ENCODE measurements around the gene JMJD8. TPM values are rescaled to one million over a fixed set of nuclear protein-coding genes. Genes with fewer than 3 reads are reported as not detected.

The JMJD8 gene
- total RNA-seq, 1 donor from 2014 or later = 62.9 TPM

- no peak for TF ChIP-seq POLR2AphosphoS5 (IDR thresholded peaks at IDR 0.05; ENCODE audit: insufficient read depth in 1 of 2, low read depth in 1 of 2)
- no peak for TF ChIP-seq POLR2A (IDR thresholded peaks at IDR 0.05)
- no peak for TF ChIP-seq CTCF (IDR thresholded peaks at IDR 0.05)
- DNase-seq (ENCODE audit: extremely low spot score in 2 of 2) = no peak
- Histone ChIP-seq H3K4me1 (peaks cover 45% of the 10 kb centered on the region), H3K4me3 (peak overlapping the region in 1 of 2 donors; percentile 96), H3K27me3 (no peaks in the 10 kb centered on the region), H3K36me3 (no peaks in the 10 kb centered on the region), H3K27ac (no peak overlapping the region), H3K9me3 (no peaks in the 10 kb centered on the region)
- intact Hi-C loops (cut with DNase I) = no loop called here
Observed at GRCh38 chr16:638034-638543, 46.0 kb downstream of the JMJD8 start.

GRCh38 chr16:637081-638018 lies 46.8 kb downstream of the JMJD8 start:
- no peaks in the 10 kb centered on the region for H3K9me3 ChIP-seq
- no peaks in the 10 kb centered on the region for H3K27me3 ChIP-seq
- H3K27ac ChIP-seq = peak overlapping the region; percentile 99
- H3K4me3 ChIP-seq = peak overlapping the region; percentile 69 to 96
- TF ChIP-seq POLR2A (IDR thresholded peaks at IDR 0.05) = no peak
- peak in 1 of 3 experiments; percentile 1 for TF ChIP-seq CTCF (IDR thresholded peaks at IDR 0.05)
- peaks cover 38% of the 10 kb centered on the region for H3K4me1 ChIP-seq
- intact Hi-C loops (cut with DNase I) = no loop called here
- no peaks in the 10 kb centered on the region for H3K36me3 ChIP-seq
- no peak for DNase-seq (ENCODE audit: extremely low spot score in 2 of 2)

DNA sequence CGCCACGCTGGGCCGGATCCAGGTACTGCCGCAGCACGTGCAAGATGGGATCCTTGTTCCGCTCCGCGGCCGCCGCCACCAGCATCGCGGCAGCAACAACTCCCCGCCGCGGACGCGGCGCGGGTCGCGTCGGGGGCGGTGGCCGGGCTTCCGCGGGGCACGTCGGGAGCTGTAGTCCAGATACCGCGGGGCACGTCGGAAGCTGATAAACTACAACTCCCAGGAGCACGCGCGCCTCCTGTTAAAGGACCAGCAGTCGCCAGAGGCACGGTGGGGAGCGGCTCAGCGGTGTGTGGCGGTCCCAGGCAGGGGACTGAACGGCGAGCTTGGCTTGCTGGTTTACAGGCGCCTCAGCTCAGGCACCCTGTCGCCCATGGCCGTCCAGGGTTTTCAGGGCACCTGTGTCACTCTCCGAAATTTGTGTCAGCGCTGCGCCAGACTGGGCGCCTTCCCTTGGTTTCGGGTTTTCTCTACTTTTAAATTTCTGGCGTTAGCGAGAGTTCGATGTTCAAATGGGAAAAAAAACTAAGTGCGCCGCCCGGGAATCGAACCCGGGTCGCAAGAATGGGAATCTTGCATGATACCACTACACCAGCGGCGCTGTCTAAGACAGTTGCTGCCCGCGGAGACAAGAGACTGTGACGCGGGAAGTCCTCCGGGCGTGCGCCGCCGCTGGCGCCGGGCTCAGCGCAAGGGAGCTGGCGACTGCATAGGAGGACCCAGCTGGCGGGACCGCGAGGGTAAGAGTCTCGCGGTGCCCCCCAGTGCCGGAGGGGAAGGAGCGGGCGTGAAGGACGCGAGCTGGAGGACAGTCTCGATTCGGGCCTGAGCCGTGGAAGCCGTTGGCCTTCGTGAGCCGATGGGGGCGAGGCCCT lies 47.7 kb downstream of the JMJD8 start, which contains the start of gene METTL26:
TSS of gene METTL26 (minus strand) at position 100 of the 875 bp plus-strand sequence. CDS start at position 85, 15 bp downstream.
- Histone ChIP-seq H3K9me3 (no peaks in the 10 kb centered on the region), H3K4me1 (peaks cover 37% of the 10 kb centered on the region), H3K4me3 (peak within 1 kb of the TSS; percentile 69 to 96), H3K27ac (peak within 1 kb of the TSS; percentile 99), H3K36me3 (no peaks in the 10 kb centered on the region), H3K27me3 (no peaks in the 10 kb centered on the region)
- peak in 1 of 2 donors; percentile 97 for DNase-seq (ENCODE audit: extremely low spot score in 2 of 2)
- TF ChIP-seq POLR2AphosphoS5 (IDR thresholded peaks at IDR 0.05; ENCODE audit: insufficient read depth in 1 of 2, low read depth in 1 of 2) (peak; percentile 64 to 90), POLR2A (IDR thresholded peaks at IDR 0.05) (peak in 1 of 2 donors; percentile 33), CTCF (IDR thresholded peaks at IDR 0.05) (peak in 1 of 3 experiments; percentile 10)
- intact Hi-C loops (cut with DNase I) = no loop called here

- H3K9me3 ChIP-seq = no peaks in the 10 kb centered on the region
- DNase-seq (ENCODE audit: extremely low spot score in 2 of 2) = no peak
- H3K4me1 ChIP-seq = peaks cover 39% of the 10 kb centered on the region
- no peak for TF ChIP-seq POLR2AphosphoS5 (IDR thresholded peaks at IDR 0.05; ENCODE audit: insufficient read depth in 1 of 2, low read depth in 1 of 2)
- TF ChIP-seq CTCF (IDR thresholded peaks at IDR 0.05) = no peak
- TF ChIP-seq POLR2A (IDR thresholded peaks at IDR 0.05) = no peak
- H3K27me3 ChIP-seq = no peaks in the 10 kb centered on the region
- peak overlapping the region; percentile 69 to 96 for H3K4me3 ChIP-seq
- intact Hi-C loops (cut with DNase I) = no loop called here
- H3K36me3 ChIP-seq = no peaks in the 10 kb centered on the region
- peak overlapping the region; percentile 99 for H3K27ac ChIP-seq
Observed at GRCh38 chr16:635573-636205, 48.4 kb downstream of the JMJD8 start.

Measured in vagina (tissue), 2 donors.